Lower lobe of right lung (tissue), 2 donors: ENCODE results near the gene MRPL14. TPM values are rescaled to one million over a fixed set of nuclear protein-coding genes. Genes with fewer than 3 reads are reported as not detected.

ENCODE experiments used
- ATAC-seq, 2 donors: fragments of 200-7000 bp; cut with Tn5 transposase; one replicate each; pipeline ENCODE4 v1.9.1; 2020 to 2022; ENCODE audit warnings: mild to moderate bottlenecking in 2 of 2, moderate library complexity in 2 of 2
- DNase-seq: peaks from one replicate; pipeline ENCODE4 v3.0.0-alpha.2; 2020
- H3K27ac ChIP-seq: fragments of 200-600 bp; one replicate; pipeline ENCODE4 v1.8.0; 2022
- H3K27me3 ChIP-seq: fragments of 200-600 bp; one replicate; pipeline ENCODE4 v1.8.0; 2022; ENCODE audit warnings: low read depth
- H3K36me3 ChIP-seq: fragments of 200-600 bp; one replicate; pipeline ENCODE4 v1.8.0; 2022; ENCODE audit warnings: mild to moderate bottlenecking
- H3K4me1 ChIP-seq: fragments of 200-600 bp; one replicate; pipeline ENCODE4 v1.8.0; 2022
- H3K4me3 ChIP-seq: fragments of 200-600 bp; one replicate; pipeline ENCODE4 v1.8.0; 2022; ENCODE audit warnings: mild to moderate bottlenecking
- H3K9me3 ChIP-seq: fragments of 200-600 bp; one replicate; pipeline ENCODE4 v1.8.0; 2022
- CTCF ChIP-seq: fragments of 200-600 bp; IDR thresholded peaks from one replicate; pipeline ENCODE4 v1.8.0; 2022; ENCODE audit warnings: antibody characterized with exemption, mild to moderate bottlenecking
- intact Hi-C: fragments of 100-400 bp; cut with DNase I; formaldehyde crosslinking; loops from one replicate; pipeline ENCODE4 v1.11.0; 2022
- total RNA-seq: library from RNA; stranded (reverse); fragmentation: NEBNext Ultra II Directional; extraction: Animal tissue kit (Norgen Biotek cat#: 25700); gene quantifications from one replicate; pipeline ENCODE4 v1.2.1, GENCODE V29; 2021
- donor health status: DM: no; HTN: yes; CAD: no; lungs with severe emphysema.

Gene MRPL14
- total RNA-seq, 1 donor from 2014 or later, result 83.9 TPM

GRCh38 chr6:44086931-44087574 lies 40.2 kb downstream of the MRPL14 start:
- Histone ChIP-seq H3K36me3 (peaks cover 9% of the 10 kb centered on the region), H3K9me3 (no peaks in the 10 kb centered on the region), H3K4me1 (no peaks in the 10 kb centered on the region), H3K27ac (no peak overlapping the region), H3K4me3 (no peak overlapping the region), H3K27me3 (no peaks in the 10 kb centered on the region)
- peak; percentile 71 for DNase-seq
- peak; percentile 60 to 67 for ATAC-seq
- no peak for TF ChIP-seq CTCF
- intact Hi-C loops, result no loop called here

GRCh38 chr6:44085219-44085618 lies 42.0 kb downstream of the MRPL14 start:
- intact Hi-C loops, result no loop called here
- Histone ChIP-seq H3K27ac (no peak overlapping the region), H3K36me3 (peaks cover 9% of the 10 kb centered on the region), H3K27me3 (no peaks in the 10 kb centered on the region), H3K9me3 (no peaks in the 10 kb centered on the region), H3K4me3 (no peak overlapping the region), H3K4me1 (no peaks in the 10 kb centered on the region)
- DNase-seq, result no peak
- no peak for TF ChIP-seq CTCF
- ATAC-seq, result no peak

GRCh38 chr6:44084231-44085014 lies 42.8 kb downstream of the MRPL14 start:
- DNase-seq, result no peak
- intact Hi-C loops, result no loop called here

GRCh38 chr6:44082872-44083321 lies 44.4 kb downstream of the MRPL14 start:
- DNase-seq, result no peak
- no peak for ATAC-seq
- intact Hi-C loops, result no loop called here
- Histone ChIP-seq H3K4me1 (no peaks in the 10 kb centered on the region), H3K36me3 (no peaks in the 10 kb centered on the region), H3K27ac (no peak overlapping the region), H3K27me3 (no peaks in the 10 kb centered on the region), H3K4me3 (no peak overlapping the region), H3K9me3 (no peaks in the 10 kb centered on the region)
- TF ChIP-seq CTCF, result no peak

More at GRCh38 chr6:44084231-44085014, 42.8 kb downstream of the MRPL14 start:
- ATAC-seq, result no peak
- Histone ChIP-seq H3K4me1 (no peaks in the 10 kb centered on the region), H3K27me3 (no peaks in the 10 kb centered on the region), H3K27ac (no peak overlapping the region), H3K9me3 (no peaks in the 10 kb centered on the region), H3K36me3 (peaks cover 6% of the 10 kb centered on the region), H3K4me3 (no peak overlapping the region)
- no peak for TF ChIP-seq CTCF

- Histone ChIP-seq H3K27me3 (peaks cover 9% of the 10 kb centered on the region), H3K4me1 (peaks cover 3% of the 10 kb centered on the region), H3K9me3 (no peaks in the 10 kb centered on the region), H3K36me3 (no peaks in the 10 kb centered on the region), H3K27ac (no peak overlapping the region), H3K4me3 (no peak overlapping the region)
- ATAC-seq (no peak), DNase-seq (no peak)
- intact Hi-C loops, result no loop called here
- no peak for TF ChIP-seq CTCF
Observed at GRCh38 chr6:44081753-44082152, 45.5 kb downstream of the MRPL14 start.
